ENCODE data around the gene GPR158. TPM values are rescaled to one million over a fixed set of nuclear protein-coding genes. Genes with fewer than 3 reads are reported as not detected.

Gene GPR158
- total RNA-seq, 1 donor from 2014 or later, result 0.10 TPM

DNA sequence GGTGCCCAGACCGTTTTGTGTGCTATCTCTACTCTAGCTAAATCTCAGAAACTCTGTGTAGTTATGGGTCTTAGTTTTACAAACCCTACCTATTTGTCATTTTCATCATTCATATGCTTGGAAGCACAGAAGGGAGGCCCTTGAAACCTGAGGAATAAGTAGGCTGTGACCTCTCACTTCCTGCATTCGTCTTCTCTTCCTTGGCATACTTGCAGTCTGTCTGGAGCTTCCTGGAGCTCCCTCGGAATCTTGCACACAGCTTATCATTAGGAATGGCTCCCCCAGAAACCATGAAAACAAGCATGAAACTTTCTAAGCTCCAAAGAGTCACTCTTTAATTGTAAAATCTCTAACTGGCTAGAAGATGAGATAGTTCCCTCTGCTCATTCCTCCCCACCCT lies 382.3 kb downstream of the GPR158 start:
- Mint-ChIP-seq H3K9me3 (ENCODE audit: low read depth) (no peaks in the 10 kb centered on the region), H3K27me3 (no peaks in the 10 kb centered on the region), H3K27ac (no peak overlapping the region), H3K4me3 (ENCODE audit: low read depth) (no peak overlapping the region), H3K36me3 (ENCODE audit: insufficient read depth) (no peaks in the 10 kb centered on the region), H3K4me1 (ENCODE audit: low read depth) (peaks cover 1% of the 10 kb centered on the region)
- TF ChIP-seq, protein P1, sequence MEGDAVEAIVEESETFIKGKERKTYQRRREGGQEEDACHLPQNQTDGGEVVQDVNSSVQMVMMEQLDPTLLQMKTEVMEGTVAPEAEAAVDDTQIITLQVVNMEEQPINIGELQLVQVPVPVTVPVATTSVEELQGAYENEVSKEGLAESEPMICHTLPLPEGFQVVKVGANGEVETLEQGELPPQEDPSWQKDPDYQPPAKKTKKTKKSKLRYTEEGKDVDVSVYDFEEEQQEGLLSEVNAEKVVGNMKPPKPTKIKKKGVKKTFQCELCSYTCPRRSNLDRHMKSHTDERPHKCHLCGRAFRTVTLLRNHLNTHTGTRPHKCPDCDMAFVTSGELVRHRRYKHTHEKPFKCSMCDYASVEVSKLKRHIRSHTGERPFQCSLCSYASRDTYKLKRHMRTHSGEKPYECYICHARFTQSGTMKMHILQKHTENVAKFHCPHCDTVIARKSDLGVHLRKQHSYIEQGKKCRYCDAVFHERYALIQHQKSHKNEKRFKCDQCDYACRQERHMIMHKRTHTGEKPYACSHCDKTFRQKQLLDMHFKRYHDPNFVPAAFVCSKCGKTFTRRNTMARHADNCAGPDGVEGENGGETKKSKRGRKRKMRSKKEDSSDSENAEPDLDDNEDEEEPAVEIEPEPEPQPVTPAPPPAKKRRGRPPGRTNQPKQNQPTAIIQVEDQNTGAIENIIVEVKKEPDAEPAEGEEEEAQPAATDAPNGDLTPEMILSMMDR (IDR thresholded peaks at IDR 0.05; ENCODE audit: unreplicated experiment), result no peak
- no peak for DNase-seq (ENCODE audit: low spot score, unreplicated experiment)

DNA sequence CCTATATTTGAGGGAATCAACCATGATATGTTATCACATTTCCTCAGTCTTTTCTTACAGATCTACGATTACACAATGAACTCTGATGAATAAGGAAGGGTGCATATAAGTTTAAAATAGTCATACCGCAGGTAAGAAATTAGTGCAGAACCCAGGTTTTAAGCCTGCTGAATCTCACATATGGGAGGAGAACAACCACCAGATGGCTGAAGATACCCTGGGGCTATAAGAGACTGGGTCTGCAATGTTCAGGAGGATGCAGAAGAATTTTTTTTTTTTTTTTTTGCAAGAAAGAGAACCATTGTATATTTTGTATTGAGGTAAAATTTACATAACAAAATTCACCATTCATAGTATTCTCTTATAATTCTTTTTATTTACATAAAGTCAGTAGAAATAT lies 387.0 kb downstream of the GPR158 start:
- no peaks in the 10 kb centered on the region for H3K9me3 Mint-ChIP-seq (ENCODE audit: low read depth)
- peaks cover 20% of the 10 kb centered on the region for H3K4me1 Mint-ChIP-seq (ENCODE audit: low read depth)
- TF ChIP-seq, protein P1 (IDR thresholded peaks at IDR 0.05; ENCODE audit: unreplicated experiment), result no peak
- H3K27ac Mint-ChIP-seq, result no peak overlapping the region
- no peak for DNase-seq (ENCODE audit: low spot score, unreplicated experiment)
- no peak overlapping the region for H3K4me3 Mint-ChIP-seq (ENCODE audit: low read depth)
- no peaks in the 10 kb centered on the region for H3K27me3 Mint-ChIP-seq
- H3K36me3 Mint-ChIP-seq (ENCODE audit: insufficient read depth), result no peaks in the 10 kb centered on the region

GRCh38 chr10:25562547-25562946 lies 387.7 kb downstream of the GPR158 start:
- H3K27me3 Mint-ChIP-seq, result no peaks in the 10 kb centered on the region
- H3K27ac Mint-ChIP-seq, result no peak overlapping the region
- no peak overlapping the region for H3K4me3 Mint-ChIP-seq (ENCODE audit: low read depth)
- DNase-seq (ENCODE audit: low spot score, unreplicated experiment), result no peak
- TF ChIP-seq, protein P1 (IDR thresholded peaks at IDR 0.05; ENCODE audit: unreplicated experiment), result no peak
- no peaks in the 10 kb centered on the region for H3K9me3 Mint-ChIP-seq (ENCODE audit: low read depth)
- no peaks in the 10 kb centered on the region for H3K36me3 Mint-ChIP-seq (ENCODE audit: insufficient read depth)
- peaks cover 21% of the 10 kb centered on the region for H3K4me1 Mint-ChIP-seq (ENCODE audit: low read depth)

- Mint-ChIP-seq H3K4me1 (ENCODE audit: low read depth) (peaks cover 20% of the 10 kb centered on the region), H3K9me3 (ENCODE audit: low read depth) (no peaks in the 10 kb centered on the region), H3K4me3 (ENCODE audit: low read depth) (no peak overlapping the region), H3K27ac (no peak overlapping the region), H3K27me3 (no peaks in the 10 kb centered on the region), H3K36me3 (ENCODE audit: insufficient read depth) (no peaks in the 10 kb centered on the region)
- TF ChIP-seq, protein P1 (IDR thresholded peaks at IDR 0.05; ENCODE audit: unreplicated experiment), result no peak
- no peak for DNase-seq (ENCODE audit: low spot score, unreplicated experiment)
Observed at GRCh38 chr10:25564351-25564750, 389.6 kb downstream of the GPR158 start.

DNA sequence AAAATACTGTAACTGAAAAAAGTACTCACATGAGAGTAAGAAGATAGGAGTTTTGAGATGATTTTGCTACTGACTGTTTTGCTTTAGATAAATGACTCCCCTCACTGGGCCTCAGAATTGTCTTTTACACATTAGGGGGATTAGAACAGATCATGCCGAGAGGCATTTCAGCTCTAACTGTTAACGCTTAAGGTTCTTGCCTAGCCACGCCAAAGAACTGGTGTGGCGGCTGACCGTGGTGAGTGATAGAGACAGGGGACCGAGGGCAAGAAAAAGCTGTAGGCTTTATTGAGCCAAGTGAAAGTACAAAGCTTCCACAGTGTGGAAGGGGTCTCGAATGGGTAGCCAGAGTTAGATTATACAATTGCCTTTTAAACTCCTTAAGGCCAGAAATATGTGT lies 390.8 kb downstream of the GPR158 start:
- peak overlapping the region; percentile 15 for H3K27ac Mint-ChIP-seq
- no peak overlapping the region for H3K4me3 Mint-ChIP-seq (ENCODE audit: low read depth)

More for the DNA sequence above, 390.8 kb downstream of the GPR158 start:
- peaks cover 20% of the 10 kb centered on the region for H3K4me1 Mint-ChIP-seq (ENCODE audit: low read depth)
- TF ChIP-seq, protein P1 (IDR thresholded peaks at IDR 0.05; ENCODE audit: unreplicated experiment), result no peak
- no peak for DNase-seq (ENCODE audit: low spot score, unreplicated experiment)
- no peaks in the 10 kb centered on the region for H3K27me3 Mint-ChIP-seq
- no peaks in the 10 kb centered on the region for H3K9me3 Mint-ChIP-seq (ENCODE audit: low read depth)
- no peaks in the 10 kb centered on the region for H3K36me3 Mint-ChIP-seq (ENCODE audit: insufficient read depth)

All from progenitor cell of endocrine pancreas (in vitro differentiated cells).